Thyroid gland (tissue), 4 donors: Measurements from ENCODE around the gene TANC2. TPM values are rescaled to one million over a fixed set of nuclear protein-coding genes. Genes with fewer than 3 reads are reported as not detected.

Experiments used
- DNase-seq, 2 donors: peaks; one replicate each; pipeline ENCODE4 v3.0.0-alpha.2; 2019
- H3K27ac ChIP-seq, 3 donors: fragments of 200-600 bp; sonication (generic); 1 replicate in 2 of 3; 2 replicates in 1 of 3; pipeline ENCODE4 v1.5.1; 2016 to 2019; ENCODE audit warnings: mild to moderate bottlenecking in 1 of 3, moderate library complexity in 1 of 3
- H3K27me3 ChIP-seq: fragments of 200-600 bp; sonication (generic); one replicate; pipeline ENCODE4 v1.5.1; 2019
- H3K36me3 ChIP-seq, 2 donors: fragments of 200-600 bp; sonication (generic); one replicate each; pipeline ENCODE4 v1.5.1; 2016 to 2019
- H3K4me1 ChIP-seq, 2 donors: fragments of 200-600 bp; sonication (generic); one replicate each; pipeline ENCODE4 v1.5.1; 2017 to 2019
- H3K4me3 ChIP-seq, 3 donors: fragments of 200-600 bp; sonication (generic); replicated peaks in 1 of 3; 1 replicate in 2 of 3; 2 replicates in 1 of 3; pipeline ENCODE4 v1.5.1; 2016; ENCODE audit warnings: mild to moderate bottlenecking in 1 of 3
- H3K9me3 ChIP-seq: fragments of 200-600 bp; sonication (generic); one replicate; pipeline ENCODE4 v1.5.1; 2017
- POLR2A ChIP-seq, 2 donors: fragments of 450-650 bp; IDR thresholded peaks; one replicate each; pipeline ENCODE4 v1.6.1; 2017; ENCODE audit warnings: antibody characterized with exemption in 2 of 2, mild to moderate bottlenecking in 2 of 2, moderate library complexity in 1 of 2
- WGBS, 2 donors: methylation state at CpG; one replicate each; pipeline ENCODE4 v1.1.5; 2017; 5-methylcytosine and 5-hydroxymethylcytosine counted together
- intact Hi-C: fragments of 100-400 bp; cut with DNase I; formaldehyde crosslinking; loops from one replicate; pipeline ENCODE4 v1.15.1; 2023
- microRNA counts, 2 donors: library from miRNA; unstranded; fragments of <30 nt; microRNA quantifications; one replicate each; lab custom pipeline; 2016 to 2017
- microRNA-seq: library from miRNA; unstranded; fragments of <30 nt; microRNA quantifications from one replicate; pipeline ENCODE4, GENCODE V29; 2016
- small RNA-seq: library from RNA; depleted of rRNA; stranded (forward); fragments of <200 nt; gene quantifications from one replicate; pipeline ENCODE3, GENCODE V24; 2016
- total RNA-seq, 4 donors: library from RNA; depleted of rRNA; stranded (reverse); fragments of >200 nt; gene quantifications; one replicate each; pipeline ENCODE4 v1.2.3, GENCODE V29; 2016
- TF ChIP-seq, protein P1 (sequence below), 6 experiments: fragments of 200-600 bp in 3 of 6; fragments of 450-650 bp in 3 of 6; sonication (generic) in 3 of 6; IDR thresholded peaks; one replicate each; pipeline ENCODE4 v1.5.1; 2016 to 2019; ENCODE audit warnings: antibody characterized with exemption in 6 of 6, mild to moderate bottlenecking in 2 of 6, inconsistent platforms in 1 of 6, moderate library complexity in 1 of 6

Gene TANC2
- total RNA-seq, 4 donors from 2014 or later = 15.2 to 22.2 (median 19.6) TPM

DNA sequence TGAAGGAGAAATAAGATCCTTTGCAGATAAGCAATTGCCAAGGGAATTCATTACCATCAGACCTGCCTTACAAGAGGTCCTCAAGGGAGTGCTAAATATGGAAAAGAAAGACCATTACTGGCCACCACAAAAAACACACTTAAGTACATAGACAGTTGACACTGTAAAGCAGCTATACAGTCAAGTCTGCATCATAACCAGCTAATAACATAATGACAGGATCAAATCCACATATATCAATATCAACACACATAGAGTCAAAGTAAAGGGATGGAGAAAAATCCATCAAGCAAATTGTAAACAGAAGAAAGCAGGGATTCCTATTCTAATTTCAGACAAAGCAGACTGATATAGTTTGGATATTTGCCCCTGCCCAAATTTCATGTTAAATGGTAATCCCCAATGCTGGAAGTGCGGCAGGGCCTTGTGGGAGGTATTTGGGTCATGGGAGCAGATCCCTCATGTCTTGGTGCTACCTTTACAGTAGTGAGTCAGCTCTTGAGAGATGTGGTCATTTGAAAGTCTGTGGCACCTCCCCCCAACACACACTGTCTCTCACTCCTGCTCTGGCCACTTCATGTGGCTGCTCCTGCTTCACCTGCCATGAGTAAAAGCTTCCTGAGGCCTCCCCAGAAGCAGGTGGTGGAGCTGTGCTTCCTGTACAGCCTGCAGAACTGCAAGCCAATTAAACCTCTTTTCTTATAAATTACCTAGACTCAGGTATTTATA lies 32.8 kb downstream of the TANC2 start:
- Histone ChIP-seq H3K9me3 (no peaks in the 10 kb centered on the region), H3K27me3 (no peaks in the 10 kb centered on the region), H3K4me3 (no peak overlapping the region), H3K4me1 (no peaks in the 10 kb centered on the region), H3K36me3 (no peaks in the 10 kb centered on the region), H3K27ac (no peak overlapping the region)
- 83 to 95% methylated on average over 1 of the region's 1 CpG for WGBS, 2 donors
- intact Hi-C loops = no loop called here
- DNase-seq = no peak
- TF ChIP-seq POLR2A (IDR thresholded peaks at IDR 0.05) = no peak

DNA sequence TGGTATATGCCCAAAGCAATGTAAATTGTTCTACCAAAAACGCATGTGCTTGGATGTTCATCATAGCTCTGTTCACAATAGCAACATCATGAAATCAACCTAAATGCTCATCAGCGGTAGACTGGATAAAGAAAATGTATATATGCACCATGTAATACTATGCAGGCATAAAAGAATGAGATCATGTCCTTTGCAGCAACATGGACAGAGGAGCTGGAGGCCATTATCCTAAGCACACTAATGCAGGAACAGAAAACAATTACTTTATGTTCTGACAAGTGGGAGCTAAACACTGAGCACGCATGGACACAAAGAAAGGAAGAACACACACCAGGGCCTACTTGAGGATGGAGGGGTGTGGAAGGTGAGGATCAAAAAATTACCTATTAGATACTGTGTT lies 33.7 kb downstream of the TANC2 start:
- no peak for TF ChIP-seq POLR2A (IDR thresholded peaks at IDR 0.05)
- TF ChIP-seq, protein P1, sequence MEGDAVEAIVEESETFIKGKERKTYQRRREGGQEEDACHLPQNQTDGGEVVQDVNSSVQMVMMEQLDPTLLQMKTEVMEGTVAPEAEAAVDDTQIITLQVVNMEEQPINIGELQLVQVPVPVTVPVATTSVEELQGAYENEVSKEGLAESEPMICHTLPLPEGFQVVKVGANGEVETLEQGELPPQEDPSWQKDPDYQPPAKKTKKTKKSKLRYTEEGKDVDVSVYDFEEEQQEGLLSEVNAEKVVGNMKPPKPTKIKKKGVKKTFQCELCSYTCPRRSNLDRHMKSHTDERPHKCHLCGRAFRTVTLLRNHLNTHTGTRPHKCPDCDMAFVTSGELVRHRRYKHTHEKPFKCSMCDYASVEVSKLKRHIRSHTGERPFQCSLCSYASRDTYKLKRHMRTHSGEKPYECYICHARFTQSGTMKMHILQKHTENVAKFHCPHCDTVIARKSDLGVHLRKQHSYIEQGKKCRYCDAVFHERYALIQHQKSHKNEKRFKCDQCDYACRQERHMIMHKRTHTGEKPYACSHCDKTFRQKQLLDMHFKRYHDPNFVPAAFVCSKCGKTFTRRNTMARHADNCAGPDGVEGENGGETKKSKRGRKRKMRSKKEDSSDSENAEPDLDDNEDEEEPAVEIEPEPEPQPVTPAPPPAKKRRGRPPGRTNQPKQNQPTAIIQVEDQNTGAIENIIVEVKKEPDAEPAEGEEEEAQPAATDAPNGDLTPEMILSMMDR (IDR thresholded peaks at IDR 0.05) = no peak
- intact Hi-C loops = loop anchor here (5.0 kb wide), 1 partner anchor 403 kb away; no protein-coding TSS in a partner anchor

DNA sequence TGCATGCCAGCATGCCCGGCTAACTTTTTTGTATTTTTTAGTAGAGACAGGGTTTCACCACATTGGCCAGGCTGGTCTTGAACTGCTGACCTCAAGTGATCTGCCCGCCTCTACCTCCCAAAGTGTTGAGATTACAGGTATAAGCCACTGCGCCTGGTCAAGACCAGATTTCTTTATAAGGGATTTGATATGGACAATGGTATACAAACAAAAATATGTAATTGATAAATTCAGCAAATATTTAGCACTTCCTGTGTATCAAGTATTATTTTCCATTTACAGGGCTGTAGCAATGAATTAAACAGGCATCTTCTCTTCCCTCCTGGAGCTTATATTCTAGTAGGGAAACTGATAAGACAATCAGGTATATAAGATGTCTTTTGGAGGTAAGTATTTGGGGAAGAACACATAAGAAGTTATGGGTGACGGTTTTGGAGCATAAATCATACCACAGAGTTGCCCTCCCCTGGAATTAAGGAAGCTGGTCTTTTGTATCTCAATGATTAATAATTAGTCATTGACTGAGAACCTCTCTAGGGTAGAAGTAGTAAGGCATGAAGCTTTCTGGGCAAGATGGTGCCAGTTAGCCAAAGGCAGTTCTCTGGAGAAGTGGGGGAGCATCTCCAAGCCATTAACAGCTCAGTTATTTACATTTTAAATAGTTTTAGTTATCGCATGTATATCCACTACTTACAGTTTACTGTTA lies 35.8 kb downstream of the TANC2 start:
- WGBS, 2 donors = 96 to 98% methylated on average over 5 of the region's 5 CpGs
- intact Hi-C loops = loop anchor here (5.0 kb wide), 1 partner anchor 400 kb away; no protein-coding TSS in a partner anchor
- TF ChIP-seq, protein P1 (IDR thresholded peaks at IDR 0.05) = no peak
- no peak for TF ChIP-seq POLR2A (IDR thresholded peaks at IDR 0.05)
- Histone ChIP-seq H3K4me3 (no peak overlapping the region), H3K27me3 (no peaks in the 10 kb centered on the region), H3K9me3 (no peaks in the 10 kb centered on the region), H3K27ac (no peak overlapping the region), H3K36me3 (no peaks in the 10 kb centered on the region), H3K4me1 (no peaks in the 10 kb centered on the region)
- no peak for DNase-seq

More for the DNA sequence above, 33.7 kb downstream of the TANC2 start:
- no peak overlapping the region for H3K4me3 ChIP-seq
- H3K27me3 ChIP-seq = no peaks in the 10 kb centered on the region
- 96 to 98% methylated on average over 3 of the region's 3 CpGs for WGBS, 2 donors
- H3K9me3 ChIP-seq = no peaks in the 10 kb centered on the region
- no peaks in the 10 kb centered on the region for H3K36me3 ChIP-seq
- H3K27ac ChIP-seq = no peak overlapping the region
- no peaks in the 10 kb centered on the region for H3K4me1 ChIP-seq
- DNase-seq = no peak

DNA sequence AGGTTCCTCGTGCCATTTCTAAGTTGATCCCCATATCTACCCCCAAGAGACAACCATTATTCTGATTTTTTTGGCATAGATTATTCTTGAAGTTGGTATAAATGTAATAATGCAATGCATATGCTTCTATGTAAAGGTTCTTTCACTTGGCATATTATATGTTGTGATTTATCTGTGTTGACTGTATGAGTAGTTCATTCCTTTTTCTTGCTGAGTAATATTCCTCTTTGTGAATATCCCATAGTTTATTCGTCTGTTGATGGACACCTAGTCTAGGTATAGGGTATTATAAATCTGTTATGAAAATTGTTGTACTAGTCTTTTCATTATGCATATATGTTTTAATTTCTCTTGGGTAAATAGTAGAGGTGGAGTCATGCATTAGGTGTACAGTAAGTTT lies 36.6 kb downstream of the TANC2 start:
- WGBS, 2 donors = 96 to 97% methylated on average over 2 of the region's 2 CpGs
- intact Hi-C loops = loop anchor here (5.0 kb wide), 1 partner anchor 400 kb away; no protein-coding TSS in a partner anchor
- TF ChIP-seq POLR2A (IDR thresholded peaks at IDR 0.05) = no peak
- TF ChIP-seq, protein P1 (IDR thresholded peaks at IDR 0.05) = no peak

DNA sequence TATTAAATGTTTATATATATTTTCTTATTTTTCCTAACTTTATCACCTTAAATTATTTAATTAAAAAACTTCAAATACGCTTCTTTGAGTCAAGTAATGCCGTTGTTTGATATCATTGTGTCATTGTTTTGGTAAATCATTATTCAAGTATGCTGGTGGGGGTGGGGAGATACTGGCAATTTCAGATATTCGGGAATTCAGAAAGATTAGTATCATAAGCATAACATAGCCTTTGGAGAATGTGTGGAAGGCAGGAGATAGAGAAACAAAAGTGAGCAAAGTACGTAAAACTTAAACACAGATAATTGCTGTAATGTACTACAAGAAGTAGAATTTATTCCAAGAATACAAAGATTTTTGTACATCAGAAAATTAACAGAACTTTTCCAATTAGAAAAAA lies 49.8 kb downstream of the TANC2 start:
- no peak for DNase-seq
- H3K36me3 ChIP-seq = no peaks in the 10 kb centered on the region
- no peaks in the 10 kb centered on the region for H3K4me1 ChIP-seq
- H3K27ac ChIP-seq = no peak overlapping the region
- TF ChIP-seq POLR2A (IDR thresholded peaks at IDR 0.05) = no peak
- TF ChIP-seq, protein P1 (IDR thresholded peaks at IDR 0.05) = no peak
- H3K27me3 ChIP-seq = no peaks in the 10 kb centered on the region
- H3K9me3 ChIP-seq = no peaks in the 10 kb centered on the region
- intact Hi-C loops = no loop called here
- H3K4me3 ChIP-seq = no peak overlapping the region
- 91 to 96% methylated on average over 4 of the region's 4 CpGs for WGBS, 2 donors

More for the DNA sequence above, 36.6 kb downstream of the TANC2 start:
- Histone ChIP-seq H3K27me3 (no peaks in the 10 kb centered on the region), H3K4me1 (no peaks in the 10 kb centered on the region), H3K27ac (no peak overlapping the region), H3K9me3 (no peaks in the 10 kb centered on the region), H3K36me3 (no peaks in the 10 kb centered on the region), H3K4me3 (no peak overlapping the region)
- DNase-seq = no peak

MicroRNAs encoded within 50 kb of the gene (microRNA counts, 767-probe panel; counts per million panel counts)
- microRNA hsa-miR-633 (lab: Ali Mortazavi, UCI) = 0 counts per million in 2 donors

Small RNA genes within 50 kb of the gene (microRNA-seq; reads per million reads assigned to microRNA genes)
- gene MIR633 = not detected

Small RNA genes within 50 kb of the gene (small RNA-seq; reads per million reads assigned to genes)
- not detected for gene MIR633

Other genes starting within 250 kb of the TANC2 start
- under 1 TPM in 2 of 4 donors, not detected in 2; 0.29 to 0.81 TPM for gene MARCHF10, start 157.9 kb upstream of the TANC2 start, total RNA-seq